GM18861 (cell line): ENCODE data around the gene PIK3R1.

Source experiments
- ATAC-seq: cut with Tn5 transposase; IDR thresholded peaks from one replicate; pipeline ENCODE4 v1.9.1; 2021; ENCODE audit not compliant: unreplicated experiment

Gene PIK3R1

DNA sequence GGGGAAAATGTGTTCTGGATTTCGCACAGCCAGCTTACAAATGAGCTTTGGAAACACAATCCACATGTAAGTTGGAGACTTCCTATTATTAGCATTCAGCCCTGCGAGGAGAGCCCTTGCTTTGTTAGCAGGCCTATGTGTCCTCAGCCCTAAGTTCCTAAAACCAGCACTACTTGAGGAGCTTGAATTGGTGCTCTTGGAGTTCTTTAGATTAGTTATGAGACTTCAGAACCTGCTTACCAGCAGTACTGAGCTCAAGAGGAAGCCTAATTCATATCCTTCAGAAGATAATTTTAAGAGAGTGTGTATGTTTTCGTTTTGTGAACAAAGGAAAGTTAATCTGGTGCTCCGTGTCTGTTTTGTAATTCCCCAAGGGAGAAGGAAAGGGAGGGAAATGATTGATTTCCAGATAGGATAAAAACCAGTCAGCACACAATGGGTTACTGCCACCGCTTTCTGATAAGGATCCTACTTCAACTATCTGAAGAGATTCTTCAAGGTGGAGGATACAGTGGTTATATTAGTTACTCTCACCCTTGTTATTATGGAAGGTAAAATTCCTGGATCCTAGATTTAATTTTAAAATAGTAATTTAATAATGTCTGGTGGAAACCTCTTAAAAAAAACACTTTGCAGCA, 35.2 kb downstream of the PIK3R1 start:
- ATAC-seq, result no peak

DNA sequence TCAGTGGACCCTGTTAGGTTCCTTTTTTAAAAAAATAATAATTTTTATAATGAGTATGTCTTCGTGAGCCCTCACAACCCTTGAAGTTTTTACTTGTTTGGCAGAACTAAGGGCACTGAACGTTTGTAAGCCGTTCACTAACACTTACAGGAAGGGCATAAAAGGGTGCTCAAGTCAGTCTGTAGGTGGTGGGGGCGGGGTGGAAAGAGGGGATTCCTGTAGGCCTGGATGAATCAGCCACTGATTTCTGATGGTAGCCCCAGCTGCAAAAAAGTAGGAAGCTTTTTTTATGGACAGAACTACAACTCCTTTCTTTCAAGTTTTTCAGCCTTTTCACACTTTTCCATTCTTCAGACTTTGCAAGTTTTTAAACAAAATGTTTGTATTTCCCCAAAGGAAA, 35.8 kb downstream of the PIK3R1 start:
- ATAC-seq, result no peak

DNA sequence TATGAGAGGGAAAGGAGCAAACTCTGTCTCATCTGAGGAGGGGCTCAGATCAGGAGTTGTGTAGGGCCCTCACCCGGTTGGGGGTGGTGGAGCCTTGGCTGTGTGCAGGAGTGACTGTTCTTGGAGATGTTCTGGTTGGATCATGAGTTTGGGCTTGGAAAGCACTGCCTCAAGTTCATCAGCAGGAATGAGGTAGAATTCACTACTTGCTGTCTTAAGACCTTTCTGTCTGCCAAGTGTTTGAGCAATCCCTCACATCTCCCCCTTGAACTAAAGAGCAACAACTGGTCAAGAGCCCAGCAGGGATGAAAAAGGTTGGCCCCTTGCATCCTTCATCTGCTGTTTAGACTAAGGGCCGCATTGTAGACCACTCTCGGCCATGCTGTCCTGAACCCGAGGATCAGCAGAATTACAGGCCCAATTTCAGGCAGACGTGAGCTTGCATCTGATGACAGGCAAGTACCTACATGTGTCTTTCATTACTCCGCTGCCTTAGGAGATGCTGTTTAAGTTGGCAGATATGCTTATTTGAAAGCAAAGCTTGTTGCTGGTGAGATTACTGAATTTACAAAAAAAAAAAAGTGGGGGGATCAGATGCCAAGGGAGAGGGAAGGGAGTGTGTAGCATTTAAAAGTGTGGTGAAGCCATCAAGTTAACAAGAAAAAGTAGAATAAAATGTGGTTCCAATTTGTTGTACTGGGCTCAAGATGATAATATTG, 36.4 kb downstream of the PIK3R1 start:
- ATAC-seq, result no peak

GRCh38 chr5:68252673-68253623, 37.4 kb downstream of the PIK3R1 start:
- ATAC-seq, result peak; percentile 58

DNA sequence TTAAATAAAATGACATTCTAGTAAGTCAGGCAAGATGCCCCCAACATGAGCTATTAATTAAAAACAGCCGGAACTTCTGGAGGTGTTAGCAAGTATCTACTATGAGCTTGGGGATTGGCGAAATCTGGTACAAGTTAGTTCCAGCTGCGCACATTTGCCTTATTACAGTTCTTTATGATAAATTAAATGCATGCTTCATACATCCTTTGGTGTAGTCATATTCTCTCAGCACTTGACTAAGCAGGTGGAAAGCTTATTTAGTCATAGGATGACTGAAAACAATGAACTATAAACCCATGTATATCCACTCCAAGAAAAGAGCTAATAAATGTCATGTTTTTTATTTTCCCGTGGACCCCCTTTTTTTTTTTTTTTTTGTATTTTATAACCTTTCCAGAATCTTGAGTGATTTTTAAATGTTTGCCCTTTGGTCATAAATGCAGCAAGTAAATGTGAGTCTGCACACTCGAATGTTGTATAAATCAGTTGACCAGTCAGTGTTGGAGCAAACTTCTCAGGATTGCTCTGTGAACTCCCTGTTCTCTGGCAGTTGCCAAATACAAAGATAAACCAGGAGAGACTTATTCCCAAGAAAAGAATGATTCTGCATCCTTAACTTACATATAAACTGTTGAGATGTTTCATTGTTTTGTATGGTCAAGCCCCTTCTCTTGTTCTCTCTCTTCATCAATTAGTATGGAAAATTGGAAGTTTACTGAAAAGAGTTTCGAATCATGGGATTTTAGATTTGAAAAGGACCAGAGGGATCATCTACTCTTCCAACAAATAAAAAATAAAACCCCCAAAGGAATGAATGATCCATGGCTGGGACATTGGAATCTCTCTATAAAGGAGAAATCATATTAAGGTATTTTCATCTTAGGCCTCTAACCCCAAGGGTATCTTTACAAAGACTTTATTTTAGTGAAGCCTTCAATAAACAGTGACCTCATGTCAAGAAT, 38.3 kb downstream of the PIK3R1 start:
- ATAC-seq, result no peak

DNA sequence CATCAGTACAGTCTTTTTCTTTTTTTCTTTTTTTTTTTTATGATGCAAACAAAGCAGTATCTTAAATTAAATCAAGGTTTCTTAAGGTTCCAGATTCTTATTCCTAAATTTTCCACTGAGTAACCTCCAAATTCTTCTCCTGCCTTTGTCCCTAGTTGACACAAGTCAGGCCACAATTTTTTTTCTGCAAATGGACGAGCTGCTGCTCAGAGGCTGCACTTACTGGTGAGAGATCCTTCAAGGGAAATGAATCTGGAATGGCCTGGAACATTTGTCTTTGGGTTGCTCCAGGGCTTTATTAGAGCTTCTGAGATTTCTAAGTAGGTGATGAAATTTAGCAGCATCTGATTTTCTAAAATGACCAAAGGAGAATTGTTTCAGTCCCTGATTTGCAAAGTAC, 39.3 kb downstream of the PIK3R1 start:
- no peak for ATAC-seq

- ATAC-seq, result no peak
Measured at GRCh38 chr5:68255305-68256120, 40.0 kb downstream of the PIK3R1 start.

GRCh38 chr5:68257210-68257609, 41.7 kb downstream of the PIK3R1 start:
- no peak for ATAC-seq

DNA sequence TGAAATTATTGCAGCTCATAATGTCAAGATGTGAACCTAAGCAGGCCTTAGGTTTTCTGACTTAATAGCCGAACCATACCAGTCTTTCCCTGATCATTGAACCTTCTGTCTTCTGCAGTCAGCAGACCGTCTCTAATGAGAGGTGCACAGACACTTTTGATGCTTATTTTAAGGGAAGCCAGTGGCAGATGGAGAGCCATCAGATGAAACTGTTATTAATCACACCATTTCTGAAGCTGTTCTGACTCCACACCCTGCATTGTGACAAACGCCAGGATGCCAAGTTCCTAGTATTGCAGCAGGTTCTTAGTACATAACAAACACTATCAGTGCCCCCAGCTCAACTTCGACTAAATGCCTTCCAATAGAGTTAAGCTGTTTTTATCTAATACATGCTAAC, 43.0 kb downstream of the PIK3R1 start:
- no peak for ATAC-seq

DNA sequence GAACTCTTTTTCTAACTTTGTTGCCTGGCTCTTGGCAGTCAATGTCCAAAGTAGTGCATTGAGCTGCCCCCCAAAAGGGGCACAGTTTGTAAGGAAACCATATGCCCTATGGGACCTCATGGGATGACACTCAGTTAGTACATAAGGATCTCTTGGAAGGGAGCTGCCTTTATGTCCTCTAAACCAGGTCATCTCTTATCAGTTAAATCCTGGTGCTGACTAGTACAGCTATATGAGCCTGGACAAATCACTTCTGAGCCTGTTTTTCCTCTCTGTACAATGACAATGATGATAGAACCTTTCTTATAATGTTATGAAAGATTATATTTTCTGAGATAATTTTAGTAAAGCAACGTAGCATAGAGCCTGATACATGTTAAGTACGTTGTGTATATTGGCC, 44.1 kb downstream of the PIK3R1 start:
- ATAC-seq, result no peak

DNA sequence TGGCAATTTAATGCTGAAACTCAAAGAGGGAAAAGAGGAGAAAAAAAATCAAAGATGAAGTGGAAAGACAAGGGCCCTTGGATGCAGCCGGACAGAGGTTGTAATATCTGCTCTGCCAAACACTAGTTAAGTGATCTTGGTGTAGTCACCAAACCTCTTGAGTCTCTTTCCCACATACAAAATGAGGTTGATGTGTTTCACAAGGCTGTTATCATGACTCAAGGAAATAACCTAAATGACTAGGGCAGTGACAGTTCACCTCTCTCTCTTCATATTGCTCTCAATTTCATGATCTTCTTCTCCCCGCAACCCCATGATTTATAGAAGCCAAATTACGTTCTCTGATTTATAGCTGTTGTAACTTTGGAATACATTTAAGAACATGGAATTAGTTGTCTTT, 44.9 kb downstream of the PIK3R1 start:
- no peak for ATAC-seq

DNA sequence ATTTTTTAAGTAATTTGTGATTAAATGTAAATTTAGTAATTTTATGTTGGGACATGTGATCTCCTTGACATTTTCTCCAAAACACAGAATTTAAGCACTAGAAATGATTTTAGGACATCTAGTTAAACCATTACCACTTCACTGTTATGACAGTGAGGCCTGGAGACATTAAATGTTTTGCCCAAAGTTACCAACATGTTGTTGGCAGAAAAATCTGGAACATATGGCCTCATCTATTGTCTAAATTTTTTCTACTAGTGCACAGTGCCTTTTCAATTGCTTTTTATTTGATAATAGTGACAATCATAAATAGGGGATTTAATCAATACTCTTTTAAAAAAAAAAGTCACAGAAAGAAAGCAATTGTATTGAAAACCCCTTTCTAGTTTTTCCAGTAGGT, 45.6 kb downstream of the PIK3R1 start:
- ATAC-seq, result no peak

- ATAC-seq, result no peak
Measured at GRCh38 chr5:68261569-68262065, 46.1 kb downstream of the PIK3R1 start.

DNA sequence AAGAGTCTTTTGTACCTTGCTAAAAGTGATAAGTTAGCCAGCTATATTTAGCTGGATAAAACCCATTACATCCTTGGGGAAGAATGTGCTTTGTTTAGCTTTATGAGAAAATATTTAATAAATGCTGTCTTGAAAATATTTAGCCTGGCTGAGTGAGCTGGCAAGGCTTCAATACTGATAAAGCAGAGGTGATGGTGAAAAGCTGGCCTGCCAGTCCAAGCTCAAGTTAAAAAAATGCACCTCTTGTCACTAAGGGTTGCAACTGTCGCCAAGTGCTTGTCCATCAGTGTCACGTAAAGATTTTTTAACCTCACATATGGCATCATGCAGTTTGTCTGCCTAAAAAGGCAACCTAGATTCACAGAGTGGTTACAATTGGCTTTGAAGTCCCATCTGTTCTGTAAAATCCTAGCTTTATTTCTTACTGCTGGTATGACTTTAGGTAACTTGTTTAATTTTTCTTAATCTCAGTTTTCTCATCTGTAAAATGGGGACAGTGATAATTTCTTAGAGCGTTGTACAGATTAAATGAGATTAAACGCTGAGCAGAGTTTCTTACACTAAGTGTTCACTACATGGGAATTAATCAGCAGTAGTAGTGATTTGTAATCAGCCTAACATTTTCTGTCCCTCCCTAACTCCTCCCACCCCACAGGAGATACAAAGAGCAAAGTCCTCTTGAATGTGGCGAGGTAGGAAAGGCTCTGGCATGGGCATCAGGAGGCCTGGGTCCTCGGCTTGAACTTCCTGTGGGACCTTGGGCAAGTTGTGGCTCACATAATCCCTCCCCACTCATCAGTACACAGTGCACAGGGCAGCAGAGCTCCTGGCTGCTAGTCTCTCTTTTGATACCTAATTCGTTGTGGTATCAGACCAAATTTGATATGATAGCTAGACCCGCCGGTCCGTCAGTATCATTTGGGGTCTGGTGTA, 48.7 kb downstream of the PIK3R1 start:
- no peak for ATAC-seq

GRCh38 chr5:68265347-68265746, 49.8 kb downstream of the PIK3R1 start:
- ATAC-seq, result no peak

- ATAC-seq, result no peak
Measured at GRCh38 chr5:68265822-68266395, 50.4 kb downstream of the PIK3R1 start.

DNA sequence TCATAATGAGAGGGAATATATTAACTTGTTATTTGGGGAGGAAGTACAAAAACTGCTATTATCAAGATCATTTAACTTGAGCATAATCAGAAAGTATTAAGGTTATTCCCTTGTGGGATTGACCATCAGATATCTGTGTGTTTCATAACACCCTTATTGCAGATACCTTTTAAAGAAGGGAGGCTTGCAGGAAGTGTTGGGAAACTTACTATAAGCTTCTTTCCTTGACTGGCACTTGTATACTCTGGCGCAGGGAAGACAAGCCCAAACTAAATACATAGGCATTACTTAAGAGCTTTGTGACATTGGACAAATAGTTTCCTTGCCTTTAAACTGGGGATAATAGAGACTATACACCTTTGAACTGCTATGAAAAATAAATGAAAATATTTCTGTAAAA, 50.9 kb downstream of the PIK3R1 start:
- ATAC-seq, result no peak

GRCh38 chr5:68267066-68267465, 51.5 kb downstream of the PIK3R1 start:
- ATAC-seq, result no peak
